HG03439 (cell line): ENCODE measurements around the gene PON3.

Experiments
- ATAC-seq: cut with Tn5 transposase; IDR thresholded peaks from one replicate; pipeline ENCODE4 v1.9.1; 2021; ENCODE audit warnings: mild to moderate bottlenecking, moderate library complexity; ENCODE audit not compliant: unreplicated experiment

The PON3 gene

DNA sequence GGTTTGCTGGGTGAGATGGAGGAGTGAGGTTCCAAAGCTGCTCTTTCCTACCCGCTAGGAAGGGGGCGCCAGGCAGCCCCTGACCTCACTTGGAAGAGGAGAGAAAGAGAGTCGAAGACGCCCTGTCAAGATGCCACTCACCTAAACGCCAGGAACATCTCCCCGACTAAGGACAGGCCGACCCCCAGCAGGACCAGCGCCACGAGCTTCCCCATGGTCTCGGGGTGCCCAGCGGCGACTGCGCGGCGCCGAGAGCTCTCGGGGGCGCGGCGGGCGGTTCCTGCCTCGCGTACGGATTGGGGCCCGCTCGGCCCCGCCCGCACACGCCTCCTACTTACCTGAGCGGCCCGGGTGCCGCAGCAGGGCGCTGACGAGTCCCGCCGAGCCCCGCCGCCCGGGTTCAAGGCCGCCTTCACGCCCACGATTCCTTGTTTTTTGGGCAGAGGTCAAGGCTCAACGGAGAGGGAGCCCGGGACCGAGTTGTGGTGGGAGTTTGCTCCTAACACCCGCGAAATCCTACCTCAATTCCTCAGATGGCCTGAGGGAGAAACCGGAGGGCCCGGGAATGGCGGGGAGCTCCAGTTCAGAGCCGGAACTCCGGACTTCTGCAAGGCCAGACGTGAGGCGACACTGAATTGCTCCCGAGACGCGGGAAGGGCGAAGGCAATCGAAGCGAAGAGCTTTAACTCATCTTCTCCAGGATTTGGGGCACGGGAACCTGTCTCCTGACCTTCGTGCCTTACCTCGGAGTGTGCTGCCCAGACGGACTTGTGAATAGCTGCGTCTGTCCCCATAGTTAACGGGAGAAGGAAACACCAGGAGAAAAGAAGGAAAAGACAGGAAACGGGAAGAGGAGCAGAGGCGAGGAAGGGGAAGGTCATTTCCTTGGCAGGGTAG lies at the start of gene PON3:
TSS of gene PON3 (minus strand) at position 240 of the 897 bp plus-strand sequence. CDS start at position 215, 25 bp downstream.
- ATAC-seq = no peak

DNA sequence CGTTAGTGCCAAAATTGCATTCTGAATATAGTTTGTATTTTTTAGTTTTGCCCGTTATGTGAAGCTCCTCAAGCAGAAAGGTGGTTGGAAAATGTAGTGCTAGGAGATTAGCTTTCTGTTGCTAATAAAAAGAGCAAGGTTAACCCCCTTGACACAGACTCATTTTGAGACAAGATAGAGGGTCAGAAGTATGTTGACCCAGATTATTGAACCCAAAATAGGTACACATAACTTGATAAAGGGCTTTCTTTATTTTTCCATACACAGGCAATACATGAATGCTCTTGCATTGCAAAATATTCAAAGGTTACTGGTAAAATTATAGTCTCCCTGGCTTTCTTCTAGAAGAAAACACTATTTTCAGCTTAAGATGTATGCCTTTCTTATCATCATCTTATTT lies 48.6 kb upstream of the PON3 start:
- ATAC-seq = no peak

DNA sequence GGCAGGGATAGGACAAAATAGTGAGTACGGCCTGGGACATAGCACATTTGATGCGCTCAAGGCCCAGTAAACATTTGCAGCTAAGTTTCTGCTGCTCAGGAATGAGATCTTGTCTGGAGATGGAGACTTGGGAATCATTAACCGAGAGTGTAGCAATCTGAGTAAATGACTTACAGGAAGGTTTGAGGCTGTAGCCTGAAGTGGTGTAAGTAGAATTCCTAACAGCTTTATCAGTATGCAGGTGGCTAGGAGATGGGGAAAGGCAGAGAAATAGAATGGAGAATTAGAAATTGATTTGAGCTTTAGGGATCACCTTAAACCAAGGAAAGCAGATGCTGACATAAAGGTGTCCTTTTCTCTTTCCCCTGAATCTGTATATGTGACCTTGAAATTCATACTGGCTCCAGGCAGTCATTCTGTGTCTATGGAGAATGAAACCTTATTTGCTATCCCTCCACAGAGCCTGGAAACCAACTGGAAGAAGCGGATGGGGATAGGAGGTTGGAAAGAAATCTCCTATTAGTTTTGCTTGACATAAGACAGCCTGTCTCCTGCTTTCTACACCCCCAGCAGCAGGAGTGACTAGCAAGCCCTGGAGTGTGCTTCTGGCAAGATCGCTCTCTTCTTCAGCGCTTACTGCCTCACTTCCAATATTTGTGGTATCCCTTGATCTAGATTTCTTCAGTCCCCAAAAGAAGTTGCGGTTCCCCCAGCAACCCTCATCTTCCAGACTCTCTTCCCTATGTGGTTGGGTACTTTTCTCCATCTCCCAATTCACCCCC lies 45.1 kb upstream of the PON3 start:
- no peak for ATAC-seq

DNA sequence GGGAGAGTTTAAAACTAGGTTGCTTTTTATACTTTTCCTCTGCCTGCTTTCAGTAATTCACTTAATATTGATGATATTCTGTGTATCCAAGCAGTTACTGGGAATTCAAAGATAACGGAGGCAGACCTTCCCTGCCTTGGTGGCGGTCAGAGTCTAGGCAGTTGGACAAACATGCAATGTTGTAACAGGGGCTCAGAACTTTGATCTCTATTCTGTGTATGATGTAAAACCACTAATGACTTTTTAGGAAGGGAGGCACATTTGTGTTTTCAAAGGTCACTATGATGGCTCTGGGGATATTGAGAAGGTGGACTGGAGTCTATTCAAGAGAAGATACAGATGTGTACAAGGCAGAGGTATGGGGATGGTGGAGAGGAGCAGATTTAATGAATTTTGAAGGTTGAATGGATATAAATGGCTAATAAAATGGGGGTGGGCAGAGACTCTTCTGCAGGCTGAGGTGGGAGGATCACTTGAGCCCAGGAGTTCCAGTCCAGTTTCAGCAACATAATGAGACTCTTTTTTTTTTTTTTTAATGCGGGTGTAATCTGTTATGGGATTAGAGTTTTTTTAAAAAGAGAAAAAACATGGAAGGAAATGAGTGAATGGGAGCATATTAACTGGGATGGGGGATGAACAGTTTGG lies 44.3 kb upstream of the PON3 start:
- ATAC-seq = no peak

DNA sequence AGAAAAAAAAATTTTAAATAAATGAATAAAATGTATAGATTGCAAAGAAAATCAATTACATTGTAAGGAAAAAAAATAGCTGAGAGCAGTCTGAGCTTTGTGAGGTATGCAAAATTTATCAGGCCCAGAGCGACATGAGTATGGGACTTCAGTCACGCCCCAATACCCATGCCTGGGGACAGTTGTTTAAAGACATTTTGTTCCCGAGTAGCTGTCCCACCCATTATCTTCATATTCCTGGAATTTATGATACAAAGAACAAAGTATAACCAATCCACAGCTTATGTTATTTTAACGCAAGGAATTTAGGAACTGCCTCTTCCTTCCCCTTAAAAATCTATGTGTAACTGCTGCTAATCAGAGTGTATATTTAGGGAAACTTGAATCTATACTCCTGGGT lies 40.2 kb upstream of the PON3 start:
- no peak for ATAC-seq

DNA sequence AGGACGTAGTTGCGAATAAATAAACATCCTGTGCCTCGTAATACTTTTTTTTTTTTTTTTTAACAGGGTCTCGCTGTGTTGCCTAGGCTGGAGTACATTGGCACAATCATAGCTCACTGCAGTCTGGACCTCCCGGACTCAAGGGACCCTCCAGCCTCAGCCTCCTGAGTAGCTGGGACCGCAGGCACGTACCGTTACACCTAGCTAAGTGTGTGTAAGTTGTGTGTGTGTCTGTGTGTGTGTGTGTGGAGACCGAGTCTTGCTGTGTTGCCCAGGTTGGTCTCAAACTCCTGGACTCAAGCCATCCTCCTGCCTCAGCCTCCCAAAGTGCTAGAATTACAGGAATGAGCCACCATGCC lies 39.2 kb upstream of the PON3 start:
- no peak for ATAC-seq

DNA sequence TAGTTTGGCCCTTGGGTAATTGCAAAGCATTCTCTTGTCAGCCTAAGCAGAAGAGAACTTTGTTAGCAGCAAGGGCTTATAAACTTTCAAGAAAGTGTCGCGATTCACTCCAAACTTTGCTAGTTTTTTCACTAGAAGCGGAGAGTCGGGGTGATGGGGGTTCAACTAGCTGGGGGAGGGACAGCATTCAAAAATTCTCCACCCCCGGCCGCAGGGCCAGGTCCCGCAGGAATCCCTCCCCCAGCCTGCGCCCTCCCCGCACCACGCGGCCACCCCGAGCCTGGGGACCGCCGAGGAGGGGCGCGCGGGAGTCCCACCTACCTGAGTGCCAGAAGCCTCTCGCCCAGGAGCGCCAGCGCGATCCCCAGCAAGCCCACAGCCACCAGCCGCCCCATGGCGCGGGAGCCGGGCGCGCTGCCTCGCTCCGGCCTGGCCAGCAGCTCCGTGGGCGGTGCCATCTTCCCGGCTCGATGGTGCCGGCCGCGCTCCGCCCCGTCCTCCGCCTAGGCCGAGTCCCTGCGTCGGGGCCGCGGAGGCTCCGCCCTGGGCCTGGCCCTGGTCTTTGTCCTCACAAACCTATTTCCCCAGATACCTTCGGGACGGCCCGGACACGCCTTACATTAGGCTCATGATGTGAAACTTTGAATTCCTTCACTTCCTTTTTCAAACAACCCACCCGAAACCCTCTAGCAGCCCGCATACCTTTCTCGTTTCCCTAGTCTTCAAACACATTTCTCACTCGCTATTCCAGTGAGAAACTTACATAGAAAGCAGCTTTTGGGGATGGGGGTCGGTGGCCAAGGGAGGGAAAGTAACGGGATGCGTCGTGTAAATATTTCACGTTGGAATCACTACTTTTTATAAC lies 38.6 kb upstream of the PON3 start, which contains the start of gene PON2:
TSS of gene PON2 (minus strand) at position 472 of the 865 bp plus-strand sequence. CDS start at position 395, 77 bp downstream.
- peak; percentile 93 for ATAC-seq

DNA sequence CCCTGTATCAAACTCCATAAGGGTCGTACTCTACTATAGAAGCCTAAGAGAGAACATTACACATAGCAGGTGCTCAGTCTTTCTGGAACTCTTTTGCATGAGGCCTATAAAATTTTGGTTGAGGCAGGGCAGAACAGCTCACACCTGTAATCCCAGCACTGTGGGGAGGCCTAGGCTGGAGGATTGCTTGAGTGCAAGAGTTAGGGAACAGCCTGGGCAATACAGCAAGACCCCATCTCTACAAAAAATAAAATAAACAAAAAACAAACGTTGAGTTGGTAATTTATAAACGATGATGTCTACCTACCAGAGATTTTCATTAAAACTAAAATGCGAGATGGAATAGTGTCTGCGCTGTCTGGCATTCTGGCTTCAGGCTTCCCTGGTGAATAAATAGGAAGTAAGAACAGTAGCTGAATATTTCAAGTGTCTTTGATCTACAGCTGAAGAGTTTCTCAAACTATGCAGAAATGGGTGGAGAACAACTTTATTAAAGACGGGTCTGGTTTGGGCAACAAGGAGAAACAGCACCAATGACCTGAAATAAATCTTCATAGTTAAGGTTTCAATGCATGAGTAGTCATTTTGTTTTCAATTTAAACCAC lies 37.9 kb upstream of the PON3 start:
- ATAC-seq = no peak

DNA sequence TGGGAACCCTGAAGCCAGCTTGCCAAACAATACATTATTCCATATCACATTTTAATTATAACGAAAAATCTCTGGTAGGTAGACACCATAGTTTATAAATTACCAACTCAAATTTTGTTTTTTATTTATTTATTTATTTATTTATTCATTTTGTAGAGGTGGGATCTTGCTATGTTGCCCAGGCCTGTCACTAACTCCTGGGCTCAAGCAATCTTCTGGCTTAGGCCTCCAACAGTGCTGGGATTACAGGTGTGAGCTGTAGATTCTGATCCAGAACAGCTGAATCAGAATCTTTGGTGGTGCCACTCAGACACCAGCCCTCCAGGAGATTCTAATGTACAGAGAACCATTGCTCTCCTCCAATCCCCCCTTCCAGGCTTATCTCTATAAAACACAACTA lies 37.0 kb upstream of the PON3 start:
- ATAC-seq = no peak

DNA sequence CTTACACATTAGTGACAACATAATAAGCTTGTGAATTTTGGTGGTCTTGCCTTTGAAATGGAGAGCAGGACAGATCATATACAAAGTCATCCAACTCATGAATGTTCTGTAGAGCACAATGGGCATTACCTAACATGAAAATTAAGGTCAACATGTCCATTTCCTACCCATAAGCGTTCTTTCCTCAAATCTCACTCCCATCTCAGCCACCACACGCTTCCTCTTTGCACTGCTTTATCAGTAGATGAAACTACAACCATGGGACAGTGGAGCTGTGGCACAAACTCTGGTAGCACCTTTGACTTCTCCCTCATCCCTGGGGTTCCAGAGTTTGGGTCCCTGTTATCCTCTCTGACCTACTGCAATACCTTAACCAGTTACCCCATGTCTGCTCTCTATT lies 36.4 kb upstream of the PON3 start:
- ATAC-seq = no peak

DNA sequence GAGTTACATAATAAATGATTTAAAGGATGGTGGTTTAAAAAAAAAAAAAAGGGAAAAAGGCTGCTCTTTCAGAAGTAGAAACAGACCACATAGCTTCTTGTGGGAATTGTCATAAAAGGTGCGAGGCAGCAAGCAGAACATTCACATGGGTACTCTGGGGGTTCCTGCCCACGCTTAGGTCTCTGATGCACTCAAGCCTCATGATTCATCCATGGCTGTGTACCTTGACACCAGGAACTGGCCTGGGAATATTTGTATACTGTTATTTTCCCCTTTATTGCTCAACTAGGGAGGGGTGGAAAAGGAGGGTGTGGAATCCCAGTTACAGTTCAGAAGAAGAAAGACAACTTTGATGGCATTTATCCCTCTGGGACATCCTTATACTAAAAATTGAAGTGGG lies 34.7 kb upstream of the PON3 start:
- ATAC-seq = no peak

DNA sequence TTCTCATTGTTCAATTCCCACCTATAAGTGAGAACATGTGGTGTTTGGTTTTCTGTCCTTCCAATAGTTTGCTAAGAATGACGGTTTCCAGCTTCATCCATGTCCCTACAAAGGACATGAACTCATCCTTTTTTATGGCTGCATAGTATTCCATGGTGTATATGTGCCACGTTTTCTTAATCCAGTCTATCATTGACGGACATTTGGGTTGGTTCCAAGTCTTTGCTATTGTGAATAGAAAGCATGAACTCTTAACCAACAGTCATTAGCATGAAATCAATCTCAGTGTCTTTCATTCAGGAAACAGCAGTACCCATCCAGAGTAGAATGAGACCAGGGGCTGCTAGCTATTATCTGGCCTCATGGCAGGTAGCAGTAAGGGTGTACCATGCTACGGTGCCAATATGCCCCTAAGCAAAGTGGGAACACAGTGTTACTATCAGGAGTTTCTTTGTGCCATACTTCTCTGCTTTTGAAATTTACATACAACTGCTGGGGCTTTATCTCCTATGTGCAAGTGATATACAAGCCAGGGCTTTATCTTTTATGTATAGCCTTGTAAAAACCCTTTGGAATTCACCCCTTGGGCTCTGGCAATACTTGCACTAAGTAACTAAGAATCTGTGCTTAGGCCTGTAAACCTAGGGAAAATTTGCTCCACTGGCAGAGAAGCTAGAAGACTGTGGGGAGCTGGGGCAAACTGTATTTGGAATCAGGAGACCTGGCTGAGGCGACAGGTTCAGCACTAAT lies 33.2 kb upstream of the PON3 start:
- ATAC-seq = no peak

DNA sequence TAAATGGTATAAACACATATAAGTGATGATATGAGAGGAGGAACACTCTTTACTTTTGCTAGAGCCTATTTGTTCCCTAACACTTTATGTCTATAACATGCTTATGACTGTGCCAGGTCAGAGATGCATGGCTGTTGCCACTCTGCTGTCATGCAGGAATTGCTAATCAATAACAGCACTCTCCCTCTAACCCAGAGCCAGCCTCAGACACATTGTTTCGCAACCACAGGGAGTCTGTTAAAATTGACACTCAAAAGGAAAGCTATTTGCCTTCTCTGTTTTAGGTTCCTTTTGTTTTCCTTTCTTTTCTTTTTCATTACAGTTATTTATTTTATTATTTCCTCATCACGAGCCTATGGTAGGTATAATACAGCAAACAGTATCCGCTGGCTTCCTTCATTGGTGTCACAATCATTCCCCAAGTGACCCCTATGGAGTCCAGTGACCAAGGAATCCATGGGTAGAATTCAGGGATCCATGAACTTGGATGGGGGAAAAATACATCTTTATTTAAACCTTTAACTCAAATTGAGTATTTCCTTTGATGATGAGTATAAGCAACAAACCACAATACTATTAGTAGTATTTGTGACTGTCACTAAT lies 31.8 kb upstream of the PON3 start:
- ATAC-seq = no peak

DNA sequence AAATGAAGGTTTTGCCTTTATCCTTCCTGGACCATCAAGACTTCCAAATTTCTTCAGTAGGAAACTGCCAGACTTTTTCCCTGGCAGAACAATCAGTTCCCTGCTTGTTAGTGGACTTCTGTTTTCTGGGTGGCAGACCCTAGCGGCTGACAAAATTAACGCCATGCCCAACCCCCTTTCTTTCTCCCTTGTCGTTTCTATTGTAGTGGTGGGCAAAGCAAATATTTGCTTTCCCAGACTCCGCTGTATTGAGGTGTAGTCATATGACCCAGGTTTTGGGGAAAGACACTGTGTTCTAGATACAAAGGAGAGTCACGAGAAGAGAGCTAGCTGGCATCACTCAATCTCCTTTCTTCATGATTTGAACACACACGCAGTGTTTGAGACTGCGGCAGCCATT lies 31.0 kb upstream of the PON3 start:
- ATAC-seq = no peak

DNA sequence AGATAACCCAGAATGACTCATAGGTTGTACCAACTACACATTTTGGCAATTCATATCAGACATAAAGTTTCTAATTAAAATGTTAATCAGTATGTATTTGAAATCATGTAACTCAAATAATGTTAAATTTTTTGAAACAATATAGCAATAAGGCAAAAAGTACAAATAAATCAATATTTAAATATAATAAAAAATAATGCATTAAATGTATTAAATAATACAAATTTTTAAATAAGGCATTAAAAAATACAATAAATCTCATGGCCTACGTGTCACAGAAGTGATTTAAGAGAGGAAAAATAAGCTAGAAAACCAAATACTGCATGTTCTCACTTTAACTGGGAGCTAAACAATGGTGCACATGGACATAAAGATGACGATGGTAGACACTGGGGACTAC lies 29.5 kb upstream of the PON3 start:
- ATAC-seq = no peak

DNA sequence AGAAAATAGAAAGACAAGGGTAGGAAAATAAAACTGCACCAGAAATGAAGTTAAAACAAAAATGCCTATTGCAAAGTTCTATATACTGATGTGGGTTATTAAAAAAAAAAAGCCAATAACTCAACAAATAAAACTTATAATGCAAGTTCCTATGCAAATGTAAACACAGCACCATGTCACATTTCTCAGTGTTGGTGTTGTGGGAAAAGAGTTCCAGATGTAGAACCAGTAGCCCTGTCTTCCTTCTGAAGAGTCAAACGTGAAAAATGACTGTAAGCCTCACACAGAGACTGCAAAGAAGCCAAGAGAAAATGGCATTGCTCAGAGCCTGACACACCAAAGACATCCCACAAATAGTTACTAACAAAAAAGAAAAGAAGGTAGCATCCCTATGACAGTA lies 28.5 kb upstream of the PON3 start:
- no peak for ATAC-seq

DNA sequence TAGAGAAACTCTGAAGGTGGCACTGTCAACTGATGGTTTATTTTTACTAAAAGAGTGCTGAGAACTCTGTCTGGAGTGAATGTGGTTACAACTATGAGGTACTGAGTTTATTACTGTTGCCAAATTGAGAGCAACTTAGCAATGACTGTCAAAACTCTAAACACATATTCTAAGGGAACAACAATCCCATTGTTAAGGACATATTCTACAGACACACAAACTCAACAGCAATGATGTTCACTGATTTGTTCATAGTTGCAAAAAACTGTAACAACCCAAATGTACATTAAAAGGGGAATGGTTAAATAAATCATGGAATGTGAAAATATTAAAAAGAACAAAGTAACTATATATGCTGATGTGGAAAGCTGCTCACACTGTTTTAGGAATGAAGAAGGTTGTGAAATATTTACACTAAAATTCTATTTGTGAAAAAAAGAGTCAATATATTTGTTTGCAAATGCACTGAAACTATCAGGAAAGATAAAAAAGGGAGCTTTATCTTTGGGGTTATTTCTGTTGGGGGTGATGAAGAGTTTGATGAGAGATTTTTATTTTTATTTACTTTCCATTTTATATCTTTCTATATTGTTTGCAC lies 25.8 kb upstream of the PON3 start:
- no peak for ATAC-seq

DNA sequence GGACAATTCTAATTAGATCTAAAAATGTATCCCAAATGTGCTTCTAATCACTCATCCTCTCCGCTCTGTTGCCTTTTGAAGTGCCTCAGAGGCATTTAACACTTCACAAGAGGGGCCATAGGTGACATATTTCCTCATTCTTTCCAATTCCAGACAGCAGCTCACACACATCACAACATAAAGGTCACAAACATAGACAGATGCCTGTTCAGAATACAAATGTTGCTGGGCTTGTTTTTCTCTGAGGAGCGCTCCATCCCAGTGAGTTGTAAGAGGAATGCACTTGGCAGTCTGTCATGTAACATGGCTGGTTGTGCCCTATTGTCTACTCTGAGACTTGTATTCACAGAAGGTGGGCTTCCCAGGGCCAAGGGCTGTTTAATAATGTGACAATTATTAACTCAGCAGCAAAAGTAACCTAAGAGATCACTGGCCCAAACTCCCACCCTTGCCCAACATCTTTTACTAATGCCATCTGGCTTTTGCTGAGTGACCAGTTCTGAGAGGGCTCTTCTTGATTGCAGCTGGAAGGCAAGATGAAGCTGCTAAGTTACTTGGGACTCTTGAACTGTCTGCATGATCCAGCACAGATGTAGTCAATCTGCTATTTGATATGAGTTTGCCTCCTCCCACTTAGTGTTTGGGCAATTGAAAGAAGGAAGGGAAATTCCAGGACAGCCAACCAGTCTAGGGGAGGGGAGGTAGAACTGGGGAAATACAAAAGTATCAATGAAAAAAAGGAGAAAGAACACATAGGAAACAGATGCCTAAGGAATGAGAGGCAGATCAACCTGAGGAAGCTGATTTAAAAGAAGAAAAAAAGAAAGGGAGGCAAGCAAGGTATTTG lies 25.0 kb upstream of the PON3 start:
- no peak for ATAC-seq
